Stimulated activated CD8-positive, alpha-beta memory T cell treated with anti-CD3 and anti-CD28 coated beads, Interleukin-7, amount 100 ng/mL, for 24 hours (primary cell): Measurements from ENCODE around the gene BCL10.

Source experiments
- DNase-seq: peaks from one replicate; pipeline ENCODE4 v3.0.0-alpha.2; 2020; ENCODE audit warnings: low read depth

BCL10 gene

DNA sequence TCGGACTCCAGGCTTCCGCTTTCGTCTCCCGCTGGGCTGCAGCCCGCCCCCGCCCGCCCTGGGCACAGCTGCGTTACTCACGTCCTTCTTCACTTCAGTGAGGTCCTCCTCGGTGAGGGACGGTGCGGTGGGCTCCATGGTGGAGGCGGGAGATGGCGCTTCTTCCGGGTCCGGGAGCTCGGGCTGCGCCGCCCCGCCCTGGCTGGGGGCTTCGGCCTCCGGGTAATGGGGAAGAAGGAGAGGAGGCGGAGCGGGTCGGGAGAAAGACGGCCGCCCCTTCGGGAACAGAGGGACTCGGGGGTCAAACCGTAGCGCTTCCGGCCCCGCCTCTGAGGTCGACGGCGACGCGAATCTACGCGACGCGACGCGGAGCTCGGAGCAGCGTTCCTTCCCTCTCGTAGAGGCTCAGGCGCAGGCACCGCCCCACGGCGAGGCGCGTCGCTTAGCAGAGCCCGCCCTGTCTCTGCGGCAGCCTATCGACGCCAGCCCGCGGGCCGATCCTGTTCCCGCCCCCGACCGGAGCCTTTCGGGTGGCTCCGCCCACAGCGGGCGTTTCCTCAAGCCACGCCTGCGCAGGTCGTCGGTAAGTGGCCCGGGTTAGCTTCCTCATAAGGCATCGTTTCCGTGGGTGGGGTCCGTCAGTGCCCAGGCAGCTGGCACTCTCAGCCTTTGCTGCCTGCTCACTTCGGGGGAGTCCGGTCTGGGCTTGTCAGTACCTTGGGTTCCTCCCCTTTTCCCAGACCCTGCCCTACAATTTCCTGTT is at the start of gene BCL10:
Gene BCL10, minus strand, starts transcription at position 418 of the 763 bp plus-strand sequence. Its CDS starts 280 bp downstream, at position 138.
- DNase-seq, result peak; percentile 88

DNA sequence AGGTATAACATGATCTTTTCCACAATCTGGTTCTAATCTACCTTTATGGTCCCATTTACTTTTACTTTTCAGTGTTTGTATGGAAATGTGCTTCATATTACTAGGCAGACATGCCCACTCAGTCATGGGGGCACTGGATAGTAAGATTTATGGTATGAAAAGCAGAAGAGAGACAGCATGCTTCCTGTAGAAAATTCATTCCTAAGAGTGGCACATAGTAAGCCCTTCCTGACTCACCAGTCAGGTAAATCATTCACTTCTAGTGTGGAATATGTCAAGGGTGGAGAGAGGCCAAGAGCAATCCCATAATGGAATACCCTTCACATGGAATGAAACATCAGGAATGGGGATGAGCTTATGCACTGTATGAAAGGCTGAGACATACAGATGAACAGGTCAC is 49.5 kb upstream of the BCL10 start:
- no peak for DNase-seq

DNA sequence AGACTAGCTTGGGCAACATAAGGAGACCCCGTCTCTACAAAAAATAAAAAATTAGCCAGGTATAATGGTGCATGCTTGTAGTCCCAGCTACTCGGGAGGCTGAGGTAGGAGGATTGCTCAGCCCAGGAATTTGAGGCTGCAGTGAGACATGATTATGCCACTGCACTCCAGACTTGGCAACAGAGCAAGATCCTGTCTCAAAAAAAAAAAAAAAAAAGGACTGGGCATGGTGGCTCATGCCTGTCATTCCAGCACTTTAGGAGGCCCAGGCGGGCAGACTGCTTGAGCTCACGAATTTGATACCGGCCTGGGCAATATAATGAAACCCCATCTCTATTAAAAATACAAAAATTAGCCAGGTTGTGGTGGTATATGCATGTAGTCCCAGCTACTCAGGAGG is 47.3 kb upstream of the BCL10 start:
- DNase-seq, result no peak

DNA sequence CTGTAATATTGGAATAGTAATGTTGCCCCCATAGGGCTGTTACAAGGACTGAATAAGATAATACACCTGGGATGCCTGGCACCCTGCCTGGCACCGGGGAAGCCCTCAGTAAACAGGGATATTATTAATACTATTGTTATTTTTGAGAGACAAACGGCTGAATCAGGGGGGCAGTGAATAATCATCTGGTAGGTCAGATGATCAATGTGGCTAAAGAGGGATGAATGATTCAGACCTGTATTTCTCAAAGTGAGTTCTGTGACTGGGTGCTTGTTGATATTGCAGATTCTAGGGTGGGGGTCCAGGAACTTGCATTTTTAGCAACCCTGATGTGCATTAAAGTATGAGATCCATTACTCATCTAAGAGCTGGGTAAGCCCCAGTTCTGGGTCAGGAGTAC is 46.2 kb upstream of the BCL10 start:
- DNase-seq, result no peak

DNA sequence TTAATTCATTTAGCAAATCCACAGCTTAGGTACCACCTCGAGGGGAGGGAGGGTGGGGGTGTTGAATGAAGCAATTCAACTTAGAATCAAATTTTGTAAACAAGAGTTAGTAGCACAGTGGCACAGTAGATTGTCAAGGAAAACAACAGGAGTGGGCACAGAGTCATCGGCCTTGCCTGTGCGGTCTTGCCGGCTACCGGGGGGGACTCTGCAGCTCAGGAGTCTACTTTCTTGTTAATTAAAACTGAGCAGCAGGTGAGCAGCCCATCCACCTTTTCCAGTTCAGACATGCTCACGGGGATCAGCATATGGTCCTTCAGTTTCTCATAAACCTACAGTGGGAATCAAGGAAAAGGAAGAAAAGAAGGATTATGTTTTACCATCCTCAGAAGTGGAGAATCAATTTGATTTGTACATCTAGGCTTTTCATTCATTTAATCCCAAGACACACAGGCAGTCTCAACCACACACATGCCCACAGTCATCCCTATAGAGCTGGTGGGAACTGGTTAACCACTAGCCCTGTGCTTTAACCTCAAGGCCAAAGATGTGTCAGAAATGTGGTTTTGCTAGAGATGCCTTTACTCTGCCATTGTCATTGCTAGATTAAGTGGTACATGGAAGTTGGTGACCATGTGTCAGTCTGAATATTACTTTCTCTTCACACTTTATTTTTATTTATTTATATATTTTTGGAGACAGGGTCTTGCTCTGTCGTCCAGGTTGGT is 45.0 kb upstream of the BCL10 start:
- no peak for DNase-seq

DNA sequence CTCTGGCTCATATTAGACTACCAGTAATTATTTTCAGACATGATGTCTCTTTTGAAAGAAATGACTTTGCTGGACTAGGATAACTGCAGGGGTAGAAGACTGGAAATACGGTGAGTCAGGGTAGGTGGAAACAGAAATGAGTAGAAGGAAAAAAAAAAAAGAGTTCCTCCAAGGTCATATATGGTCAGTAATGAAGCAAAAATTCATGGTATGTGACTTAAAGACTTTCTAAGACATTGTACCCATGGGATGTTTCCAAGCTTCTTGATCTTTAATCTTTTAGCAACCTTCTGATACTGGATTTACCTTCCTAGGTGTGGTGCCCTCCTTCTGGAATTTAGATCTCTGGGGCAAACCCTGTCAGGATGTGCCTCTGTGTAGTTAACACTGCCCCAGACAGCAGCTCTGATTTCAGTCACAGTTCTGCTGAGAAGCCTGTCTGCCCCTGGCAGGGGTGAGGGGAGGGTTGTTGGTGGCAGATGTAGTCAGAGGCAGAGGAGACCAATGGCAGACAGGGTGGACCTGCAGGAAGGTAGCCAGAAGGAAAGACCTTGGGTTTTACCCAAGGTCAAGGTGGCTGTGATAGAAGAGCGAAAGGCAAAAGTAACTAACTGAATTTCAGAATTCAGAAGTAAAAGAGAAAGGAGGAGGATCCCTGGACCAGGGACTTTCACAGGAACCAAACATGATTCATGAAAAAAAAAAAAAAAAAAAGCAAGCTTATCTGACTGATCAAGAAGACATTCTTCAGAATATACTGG is 44.1 kb upstream of the BCL10 start:
- no peak for DNase-seq

DNA sequence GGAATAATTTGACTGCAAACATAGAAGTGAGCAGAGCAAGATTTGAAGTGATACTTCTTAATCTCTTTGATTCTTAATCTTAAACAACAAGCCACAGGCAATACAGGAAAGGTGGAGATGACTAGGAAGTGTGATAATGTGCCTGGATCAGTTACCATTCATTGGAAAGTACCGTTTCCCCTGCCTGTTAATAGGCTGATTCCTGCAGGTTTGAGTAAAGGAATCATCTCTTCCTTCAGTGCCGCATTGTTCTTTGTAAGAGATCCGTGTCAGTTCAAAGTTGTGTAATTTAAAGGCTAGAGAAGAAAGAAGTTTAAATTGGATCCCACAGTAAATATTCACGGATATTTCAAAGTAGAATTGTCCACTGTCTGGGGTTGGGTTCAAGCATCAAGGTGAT is 43.5 kb upstream of the BCL10 start:
- no peak for DNase-seq

DNA sequence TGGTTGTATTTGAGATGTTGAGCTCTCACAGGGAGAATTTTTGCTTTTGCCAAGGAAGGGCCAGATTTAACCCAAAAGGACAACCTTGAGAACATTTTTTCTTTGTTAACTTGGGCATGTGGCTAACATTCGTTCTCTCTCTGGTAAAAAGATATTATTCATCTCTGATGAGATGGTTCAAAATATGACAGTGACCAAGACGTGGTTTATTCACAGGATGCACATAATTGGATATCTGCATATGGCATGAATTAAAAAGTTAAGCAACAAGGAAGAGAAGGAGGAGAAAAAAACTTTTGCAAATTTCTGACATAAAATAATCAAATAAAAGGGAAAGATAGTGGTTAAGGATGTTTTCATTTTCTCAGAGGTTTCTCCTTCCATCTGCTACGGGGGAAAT is 43.1 kb upstream of the BCL10 start:
- no peak for DNase-seq

DNA sequence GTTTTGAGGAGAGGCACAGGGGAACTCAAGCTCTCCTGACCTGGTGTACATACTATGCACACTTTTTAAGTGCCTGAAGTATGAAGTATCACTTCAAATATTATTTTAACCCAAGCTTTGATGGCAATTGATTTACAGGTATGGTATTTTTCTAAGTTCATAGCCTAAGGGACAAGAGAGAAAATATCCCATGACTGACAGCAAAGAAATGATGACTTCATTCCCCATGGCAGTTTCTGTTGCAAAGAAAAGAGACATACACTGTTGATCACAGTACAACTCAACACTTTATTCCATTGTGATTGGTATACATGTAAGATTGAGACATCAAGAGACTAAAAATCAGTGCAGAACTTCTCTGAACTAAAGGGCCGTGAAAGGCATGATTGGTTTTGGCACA is 41.8 kb upstream of the BCL10 start:
- no peak for DNase-seq

DNA sequence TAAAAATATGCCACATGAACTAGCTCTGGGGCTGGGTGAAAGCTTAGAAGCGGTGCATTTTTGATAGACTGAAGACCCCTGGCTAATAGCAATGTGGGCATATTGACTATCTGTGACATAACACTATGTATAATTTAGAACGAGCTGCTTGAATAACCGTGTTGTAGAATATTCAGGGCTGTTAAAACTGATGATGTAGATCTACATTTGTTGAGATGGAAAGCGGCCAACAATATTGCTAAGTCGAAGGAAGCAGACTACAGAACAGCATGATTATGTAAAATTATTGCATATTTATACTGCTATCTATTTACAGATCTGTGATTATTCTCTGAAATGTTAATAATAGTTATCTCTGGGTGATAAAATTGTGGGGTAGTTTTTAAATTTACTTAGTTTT is 41.1 kb upstream of the BCL10 start:
- no peak for DNase-seq

DNA sequence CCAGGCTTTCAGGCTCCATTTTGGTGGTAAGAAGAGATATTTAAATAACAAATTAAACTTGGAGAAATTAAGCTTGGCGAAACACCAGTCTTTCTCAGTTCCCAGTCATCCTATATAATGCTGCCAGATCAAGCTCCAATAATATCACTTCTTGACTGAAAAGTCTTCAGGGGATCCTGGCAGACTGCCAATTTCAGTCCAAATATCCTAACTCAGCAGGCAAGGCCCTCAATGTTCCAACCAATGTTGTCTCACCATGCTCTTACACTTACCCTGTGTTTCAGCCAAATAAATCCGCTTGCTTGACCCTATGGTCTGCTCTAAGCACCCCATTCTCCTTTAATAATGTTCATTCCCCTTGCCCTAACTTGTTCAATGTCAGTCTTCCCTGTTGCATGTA is 39.9 kb upstream of the BCL10 start:
- no peak for DNase-seq

DNA sequence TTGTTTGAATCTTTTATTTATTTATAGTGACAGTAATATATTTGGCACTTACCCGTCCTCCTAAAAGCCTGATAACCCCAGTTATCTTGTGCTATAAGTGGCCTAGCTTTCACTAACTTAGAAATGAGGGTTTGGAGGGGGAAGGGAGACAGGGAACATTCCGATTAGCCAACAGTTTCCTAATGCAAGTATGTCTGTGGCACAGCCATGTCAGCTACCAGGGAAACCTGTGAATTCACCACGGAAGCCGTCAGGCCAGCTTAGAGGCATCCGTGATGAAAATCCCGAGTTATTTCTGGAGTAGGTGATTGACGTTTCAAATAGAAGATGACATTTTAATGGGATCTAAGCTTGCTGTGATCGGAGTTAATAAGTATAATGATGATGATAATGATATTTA is 39.4 kb upstream of the BCL10 start:
- DNase-seq, result no peak

DNA sequence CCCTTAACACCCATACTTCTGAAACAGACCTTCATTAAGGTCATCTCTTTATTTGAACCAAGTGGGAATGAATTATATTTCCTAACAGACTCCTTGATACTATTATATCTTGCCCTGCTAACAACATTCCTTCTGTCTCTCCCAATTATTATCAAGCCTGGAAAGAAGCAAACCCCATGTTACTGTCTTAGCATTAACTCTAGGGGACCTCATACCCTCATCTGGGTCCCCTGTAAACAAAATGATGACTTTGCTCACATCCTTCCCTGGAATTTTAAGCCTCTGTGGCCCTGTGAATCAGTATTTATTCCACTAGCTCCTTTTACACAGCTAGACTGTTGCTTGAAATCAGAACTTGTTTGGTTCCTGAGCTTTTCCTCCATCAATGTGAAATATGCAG is 38.3 kb upstream of the BCL10 start:
- no peak for DNase-seq

DNA sequence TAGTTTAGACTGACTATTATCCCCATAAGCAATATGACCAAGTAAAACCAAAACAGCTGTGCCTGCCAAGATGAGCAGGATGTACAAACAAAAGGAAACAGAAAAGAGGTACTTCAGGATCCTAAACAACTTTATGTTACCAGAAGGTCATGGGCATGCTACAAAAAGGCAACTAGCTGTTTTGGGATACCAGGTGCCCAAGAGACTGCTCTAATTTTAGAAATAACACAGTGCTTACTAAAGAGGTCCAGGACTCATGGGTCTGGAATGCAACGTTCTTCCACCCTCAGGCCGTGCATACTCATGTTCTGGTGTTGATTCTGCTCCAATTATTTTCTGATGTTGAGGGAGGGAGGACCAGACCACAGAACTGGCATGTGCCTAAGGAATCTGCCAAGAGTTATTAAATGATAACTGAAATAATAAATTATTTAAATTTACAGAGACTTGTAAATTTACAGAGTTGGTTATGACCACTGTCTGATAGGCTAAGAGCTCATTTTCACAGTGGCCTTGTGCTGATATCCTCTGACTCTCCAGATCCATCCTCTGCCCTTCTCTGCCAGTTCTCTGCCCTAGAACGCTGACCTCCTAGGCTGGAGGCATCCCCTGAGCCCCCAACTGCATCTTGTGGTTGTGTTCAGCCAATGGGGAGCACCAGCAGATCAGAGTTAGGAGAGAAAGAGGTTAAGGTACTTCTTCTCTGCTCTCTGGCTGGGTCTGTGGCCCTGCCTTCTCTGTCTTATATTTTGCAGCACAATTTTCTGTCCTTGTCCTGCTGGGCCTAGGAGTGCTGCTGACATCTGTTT is 37.7 kb upstream of the BCL10 start:
- DNase-seq, result no peak

DNA sequence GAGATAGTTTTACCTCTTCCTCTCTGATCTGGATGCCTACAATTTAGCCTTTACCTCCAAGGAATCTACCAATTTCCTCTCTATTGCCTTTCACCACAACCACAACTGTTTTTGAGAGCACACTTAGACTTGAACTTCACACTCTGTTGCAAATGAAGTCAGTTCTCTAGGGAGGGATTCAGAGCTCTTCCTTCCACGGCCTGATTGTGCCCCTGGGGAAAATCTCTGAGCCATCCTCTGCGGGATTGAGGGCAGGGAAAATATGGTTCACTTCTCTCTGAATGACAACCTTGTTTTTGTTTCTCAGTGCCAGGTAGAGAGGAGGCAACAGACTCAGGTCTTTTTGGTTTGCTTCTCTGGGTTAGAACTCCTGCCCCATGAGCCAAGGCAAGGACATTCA is 35.4 kb upstream of the BCL10 start:
- no peak for DNase-seq

DNA sequence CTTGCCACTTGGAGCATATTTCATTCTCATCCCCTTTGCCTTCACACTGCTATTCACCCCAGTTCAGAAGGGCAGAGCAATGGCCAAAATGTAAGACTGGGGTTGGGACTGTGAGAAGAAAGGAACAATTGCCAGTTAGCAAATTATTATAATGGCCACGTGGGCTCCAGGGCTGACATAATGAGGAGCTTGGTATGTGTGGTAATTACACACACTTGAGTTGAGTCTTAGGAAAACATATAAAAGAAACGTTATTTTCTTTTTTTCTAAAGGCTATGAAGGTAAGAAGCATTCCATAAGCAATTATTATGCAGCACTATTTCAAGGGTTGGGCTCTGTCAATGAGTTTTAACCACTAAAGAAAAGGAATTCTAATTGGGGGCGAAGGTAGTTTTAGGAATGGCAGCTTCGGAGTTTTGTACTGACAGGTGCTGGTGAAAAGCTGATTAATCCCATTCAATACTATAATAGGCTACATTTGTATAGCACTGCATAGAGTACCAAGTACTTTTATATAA is 32.5 kb upstream of the BCL10 start:
- no peak for DNase-seq

DNA sequence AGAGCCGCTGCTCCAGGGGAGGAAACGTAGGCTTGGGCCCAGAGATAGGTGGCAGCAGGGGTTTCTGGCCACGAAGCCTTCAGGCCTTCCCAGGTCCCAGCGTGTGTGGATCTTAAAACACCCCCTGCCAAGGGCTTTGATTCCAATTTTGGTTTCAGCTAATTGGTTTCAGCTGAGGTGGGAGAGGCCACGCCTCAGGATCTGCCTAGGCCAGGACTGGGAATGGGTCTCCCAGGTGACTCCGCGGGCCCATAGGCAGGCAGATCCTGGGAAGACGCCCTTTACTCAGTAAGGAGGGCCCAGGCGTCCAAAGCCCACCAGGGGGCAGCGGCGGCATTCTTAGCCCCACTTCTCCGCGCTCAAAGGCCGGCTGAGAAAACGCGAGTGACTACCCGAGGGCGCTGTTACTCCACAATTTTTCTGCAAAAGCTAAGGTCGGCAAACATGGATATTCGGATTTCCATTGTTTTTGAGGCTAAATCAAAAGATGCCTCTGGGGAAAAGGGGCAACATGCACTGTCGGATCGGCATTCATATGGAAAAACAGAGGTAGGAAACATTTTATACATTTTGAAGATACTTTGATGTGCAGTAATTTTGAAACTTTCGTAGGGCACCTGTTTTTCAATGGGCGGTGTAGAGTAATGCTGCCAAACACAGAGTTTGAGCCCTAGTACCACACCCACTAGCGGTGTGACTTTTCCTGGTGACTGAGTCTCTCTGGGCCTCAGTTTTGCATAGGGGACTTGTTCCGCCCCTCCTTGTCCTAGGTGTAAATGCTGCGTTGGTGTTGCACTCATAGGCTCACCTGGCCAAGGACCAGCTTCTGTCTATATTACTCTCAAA is 31.8 kb upstream of the BCL10 start:
- peak; percentile 52 for DNase-seq

DNA sequence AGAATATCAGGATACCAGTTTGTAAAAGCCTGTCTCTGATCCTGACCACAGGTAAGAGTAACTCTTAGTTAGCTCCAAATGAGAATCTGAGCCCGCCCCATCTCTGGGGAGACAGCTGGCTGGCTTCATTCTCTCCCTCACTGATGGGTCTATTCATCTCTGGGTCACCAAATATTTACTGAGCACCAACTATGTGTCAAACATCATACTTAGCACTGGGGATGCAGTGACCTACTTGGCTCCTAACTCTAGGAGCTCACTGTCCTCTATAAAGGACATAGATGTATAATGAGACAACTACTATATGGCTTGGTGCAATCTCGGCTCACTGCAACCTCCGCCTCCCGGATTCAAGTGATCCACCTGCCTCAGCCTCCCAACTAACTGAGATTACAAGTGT is 29.8 kb upstream of the BCL10 start:
- DNase-seq, result no peak

DNA sequence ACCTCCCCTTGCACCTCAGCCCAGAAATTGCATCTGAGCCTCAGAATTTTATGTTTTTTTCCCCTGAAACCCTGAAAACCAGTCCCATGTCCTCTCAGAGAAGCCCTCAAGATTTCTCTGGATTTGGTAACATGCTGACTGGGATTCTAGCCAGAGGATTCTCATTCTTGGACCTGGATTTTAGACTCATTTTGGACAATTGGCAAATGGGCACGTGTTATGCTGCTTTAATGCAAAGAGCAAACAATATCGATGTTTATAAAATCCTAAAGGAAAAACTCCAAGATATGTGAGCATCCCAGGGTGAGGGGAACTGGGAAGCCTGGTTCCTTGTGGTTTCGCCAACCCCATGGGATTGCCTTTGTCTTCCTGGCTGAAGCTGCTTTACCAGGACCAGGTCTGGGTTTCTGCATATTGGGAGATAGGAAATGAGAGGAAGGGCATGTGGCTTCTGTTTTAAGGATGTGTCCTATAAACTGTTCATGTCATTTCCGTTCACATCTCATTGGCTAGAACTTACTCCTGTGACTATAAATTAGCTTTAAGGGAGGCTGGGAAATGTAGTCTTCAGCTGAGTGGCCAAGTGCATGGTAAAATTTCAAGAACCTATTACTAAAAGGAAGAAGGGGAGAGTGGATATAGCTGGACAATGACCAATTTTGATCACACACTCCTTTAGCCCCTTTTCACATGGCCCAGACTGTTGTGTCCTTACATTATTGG is 27.2 kb upstream of the BCL10 start:
- DNase-seq, result no peak

DNA sequence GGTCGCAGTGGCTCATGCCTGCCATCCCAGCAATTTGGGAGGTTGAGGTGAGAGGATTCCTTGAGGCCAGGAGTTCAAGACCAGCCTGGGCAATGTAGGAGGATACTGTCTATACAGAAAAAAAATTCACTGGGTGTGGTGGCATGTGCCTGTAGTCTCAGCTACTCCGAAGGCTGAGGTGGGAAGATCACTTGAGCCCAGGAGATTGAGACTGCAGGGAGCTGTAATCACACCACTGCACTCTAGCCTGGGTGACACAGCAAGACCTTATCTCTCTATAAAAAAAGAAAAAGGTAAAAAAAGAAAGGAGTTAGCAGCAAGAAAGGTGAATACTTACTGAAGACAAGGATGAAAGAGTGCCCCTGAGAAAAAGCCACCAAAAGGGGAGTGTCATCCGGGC is 23.7 kb upstream of the BCL10 start:
- DNase-seq, result no peak
